HEK293 (cell line): ENCODE measurements around the gene FAT2.

Source experiments
- CTCF ChIA-PET: fragments of 350-600 bp; formaldehyde crosslinking; extraction: SDS; loops from one replicate; lab custom pipeline; 2021; ENCODE audit warnings: antibody characterized with exemption; lab: Yijun Ruan, JAX
- POLR2A ChIA-PET: fragments of 300-600 bp; formaldehyde crosslinking; extraction: SDS; loops from one replicate; lab custom pipeline; 2020; ENCODE audit warnings: antibody characterized with exemption, inconsistent platforms; lab: Yijun Ruan, JAX
- H3K27ac ChIP-seq: fragments of 200-500 bp; sonication (Bioruptor generic); 2 replicates; pipeline ENCODE4 v1.5.1; 2014; ENCODE audit warnings: low read depth, low read length, control low read depth, inconsistent platforms; ENCODE audit errors: extremely low read depth
- H3K36me3 ChIP-seq, 2 experiments: fragments of 200-500 bp in 1 of 2; sonication (Bioruptor generic) in 1 of 2; 1 replicate in 1 of 2; 2 replicates in 1 of 2; pipeline ENCODE4 v1.5.1; 2014 to 2017; ENCODE audit warnings: inconsistent platforms in 2 of 2, low read length in 2 of 2; ENCODE audit not compliant: control insufficient read depth in 2 of 2, insufficient read depth in 1 of 2
- H3K4me1 ChIP-seq: fragments of 200-500 bp; sonication (Bioruptor generic); 2 replicates; pipeline ENCODE4 v1.5.1; 2014; ENCODE audit warnings: mild to moderate bottlenecking, low read length, inconsistent platforms; ENCODE audit not compliant: control insufficient read depth, insufficient read depth
- H3K4me3 ChIP-seq: 2 replicates; pipeline ENCODE4 v1.5.1; 2011; ENCODE audit warnings: low read depth, mild to moderate bottlenecking, control low read depth, low read length, moderate library complexity
- H3K9me3 ChIP-seq: fragments of 200-500 bp; sonication (Bioruptor generic); 2 replicates; pipeline ENCODE4 v1.5.1; 2014; ENCODE audit warnings: low read depth, low read length, inconsistent platforms; ENCODE audit not compliant: control insufficient read depth, insufficient read depth
- FEZF1 ChIP-seq: fragments of 450-650 bp; formaldehyde crosslinking; IDR thresholded peaks from 2 replicates; pipeline ENCODE4 v1.5.1; 2016; ENCODE audit warnings: missing biosample characterization, missing genetic modification characterization
- SETDB1 ChIP-seq: IDR thresholded peaks from one replicate; pipeline ENCODE4 v1.6.1; 2017; ENCODE audit warnings: mild to moderate bottlenecking, low read length, moderate library complexity, mixed read lengths; ENCODE audit not compliant: insufficient read length
- ZEB2 ChIP-seq: fragments of 450-650 bp; formaldehyde crosslinking; IDR thresholded peaks from 2 replicates; pipeline ENCODE4 v1.5.1; 2016; ENCODE audit warnings: missing biosample characterization, missing genetic modification characterization
- ZNF112 ChIP-seq: fragments of 450-650 bp; formaldehyde crosslinking; IDR thresholded peaks from 2 replicates; pipeline ENCODE4 v1.5.0; 2017; ENCODE audit warnings: missing biosample characterization, missing genetic modification characterization
- ZNF140 ChIP-seq: fragments of 450-650 bp; formaldehyde crosslinking; IDR thresholded peaks from 2 replicates; pipeline ENCODE4 v1.5.1; 2016; ENCODE audit warnings: missing biosample characterization, missing genetic modification characterization
- ZNF426 ChIP-seq: fragments of 450-650 bp; formaldehyde crosslinking; IDR thresholded peaks from 2 replicates; pipeline ENCODE4 v1.5.1; 2017; ENCODE audit warnings: missing biosample characterization, missing genetic modification characterization, mild to moderate bottlenecking, inconsistent platforms, moderate library complexity
- ZNF549 ChIP-seq: fragments of 450-650 bp; IDR thresholded peaks from 2 replicates; pipeline ENCODE4 v1.5.1; 2018; ENCODE audit warnings: missing biosample characterization, missing genetic modification characterization, mild to moderate bottlenecking, inconsistent platforms, moderate library complexity
- ZNF654 ChIP-seq: fragments of 450-650 bp; formaldehyde crosslinking; IDR thresholded peaks from 2 replicates; pipeline ENCODE4 v1.5.1; 2016; ENCODE audit warnings: low read depth, missing biosample characterization, missing genetic modification characterization
- ZNF707 ChIP-seq: fragments of 450-650 bp; formaldehyde crosslinking; IDR thresholded peaks from 2 replicates; pipeline ENCODE4 v1.5.1; 2016; ENCODE audit warnings: missing biosample characterization, missing genetic modification characterization
- ZNF792 ChIP-seq: fragments of 450-650 bp; formaldehyde crosslinking; IDR thresholded peaks from 2 replicates; pipeline ENCODE4 v1.5.1; 2016; ENCODE audit warnings: missing biosample characterization, missing genetic modification characterization
- ZNF843 ChIP-seq: fragments of 450-650 bp; formaldehyde crosslinking; IDR thresholded peaks from 2 replicates; pipeline ENCODE4 v1.5.1; 2016; ENCODE audit warnings: missing biosample characterization, missing genetic modification characterization
- TF ChIP-seq, protein P1 (sequence below): fragments of 450-650 bp; formaldehyde crosslinking; conservative IDR thresholded peaks from 2 replicates; pipeline ENCODE4 v1.5.1; 2016; ENCODE audit warnings: low read depth, missing biosample characterization, missing genetic modification characterization
- TF ChIP-seq, protein P2 (sequence below): fragments of 450-650 bp; formaldehyde crosslinking; IDR thresholded peaks from 2 replicates; pipeline ENCODE4 v1.5.1; 2016; ENCODE audit warnings: missing biosample characterization, missing genetic modification characterization
- TF ChIP-seq, protein P3 (sequence below): fragments of 450-650 bp; formaldehyde crosslinking; IDR thresholded peaks from 2 replicates; pipeline ENCODE4 v1.5.1; 2016; ENCODE audit warnings: missing biosample characterization, missing genetic modification characterization
- TF ChIP-seq, protein P4 (sequence below): fragments of 450-650 bp; formaldehyde crosslinking; IDR thresholded peaks from 2 replicates; pipeline ENCODE4; 2016; ENCODE audit warnings: missing biosample characterization, missing genetic modification characterization

The FAT2 gene

DNA sequence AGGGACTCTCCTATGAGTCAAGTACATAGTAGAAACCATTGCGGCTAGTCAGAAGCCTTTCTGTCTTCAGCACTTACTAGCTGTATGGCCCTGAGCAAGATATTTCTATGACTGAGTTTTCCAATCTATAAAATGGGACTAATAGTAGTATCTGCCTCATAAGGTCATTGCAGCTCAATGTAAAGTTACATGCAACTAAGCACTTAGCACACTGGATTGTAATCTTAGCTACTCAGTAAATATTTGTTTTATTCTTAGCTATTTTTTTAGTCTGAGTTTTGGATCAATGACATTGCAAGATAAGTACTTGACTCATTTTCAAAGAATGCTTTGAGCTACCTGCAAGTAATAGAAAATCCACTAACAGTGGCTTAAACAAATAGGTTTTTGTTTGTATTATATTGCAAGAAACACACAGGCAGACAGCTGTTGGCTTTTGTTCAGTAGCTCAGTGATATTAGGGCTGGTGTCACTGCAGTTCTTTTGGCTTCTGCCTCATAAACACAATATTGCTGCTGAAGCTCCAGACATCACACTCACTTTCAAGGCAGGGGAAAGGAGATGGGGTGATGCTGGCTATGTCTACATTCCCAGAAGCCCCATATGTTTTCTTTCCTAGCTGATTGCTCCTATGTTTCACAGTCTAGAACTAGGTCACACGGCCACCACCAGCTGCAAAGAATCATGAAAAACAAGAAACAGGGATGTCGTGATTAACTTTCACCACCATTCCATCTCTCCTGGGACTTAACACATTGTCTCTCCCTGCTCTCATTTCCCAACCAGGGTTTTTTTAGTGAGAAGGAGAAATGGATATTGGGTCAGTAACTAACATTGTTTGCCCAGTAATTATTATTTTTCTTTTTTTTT is 26.9 kb upstream of the FAT2 start:
- Histone ChIP-seq H3K4me1 (no peaks in the 10 kb centered on the region), H3K36me3 (no peaks in the 10 kb centered on the region), H3K27ac (no peak overlapping the region), H3K9me3 (no peaks in the 10 kb centered on the region), H3K4me3 (no peak overlapping the region)
- TF ChIP-seq ZNF843 (tag by site-specific recombination) (no peak), ZNF707 (no peak), SETDB1 (peak; percentile 58)
- ChIA-PET CTCF (interaction anchor here (0.6 to 1.8 kb wide), 3 partner anchors 14 to 383 kb away, joined by 3 to 5 read pairs (median 5); no protein-coding TSS in a partner anchor), POLR2A (no interaction called here)

DNA sequence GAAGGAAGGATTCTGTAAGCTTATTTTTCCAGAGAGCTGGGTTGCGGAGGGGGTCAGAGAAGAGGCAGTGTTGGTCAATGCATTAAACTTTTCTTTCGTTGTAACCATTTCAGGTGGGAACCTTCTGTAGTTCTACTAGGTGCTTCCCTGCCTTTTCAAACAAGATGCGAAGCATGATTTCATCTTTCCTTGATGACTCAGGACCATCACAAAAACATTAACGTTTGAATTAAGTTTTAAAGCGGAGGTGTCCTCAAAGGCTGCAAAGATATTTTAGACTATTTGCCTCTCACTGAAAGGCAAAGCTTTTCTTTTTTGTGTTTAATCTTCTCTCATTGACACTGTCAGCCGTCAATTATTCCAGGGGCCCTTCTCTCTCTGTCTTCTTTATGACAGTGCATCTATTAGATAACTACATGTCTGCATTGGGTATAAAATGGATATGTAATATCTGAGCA is 26.3 kb upstream of the FAT2 start:
- no peaks in the 10 kb centered on the region for H3K4me1 ChIP-seq
- H3K27ac ChIP-seq, result no peak overlapping the region
- no peaks in the 10 kb centered on the region for H3K9me3 ChIP-seq
- ChIA-PET CTCF (interaction anchor here (0.6 to 0.7 kb wide), 3 partner anchors 14 to 382 kb away, joined by 3 to 5 read pairs (median 3); no protein-coding TSS in a partner anchor), POLR2A (interaction anchor here (0.8 kb wide), 1 partner anchor 16 kb away, joined by 3 read pairs; no protein-coding TSS in a partner anchor)
- no peak overlapping the region for H3K4me3 ChIP-seq
- TF ChIP-seq ZNF112, result no peak
- TF ChIP-seq, all 188 proteins: peak for 0
- H3K36me3 ChIP-seq, result no peaks in the 10 kb centered on the region

DNA sequence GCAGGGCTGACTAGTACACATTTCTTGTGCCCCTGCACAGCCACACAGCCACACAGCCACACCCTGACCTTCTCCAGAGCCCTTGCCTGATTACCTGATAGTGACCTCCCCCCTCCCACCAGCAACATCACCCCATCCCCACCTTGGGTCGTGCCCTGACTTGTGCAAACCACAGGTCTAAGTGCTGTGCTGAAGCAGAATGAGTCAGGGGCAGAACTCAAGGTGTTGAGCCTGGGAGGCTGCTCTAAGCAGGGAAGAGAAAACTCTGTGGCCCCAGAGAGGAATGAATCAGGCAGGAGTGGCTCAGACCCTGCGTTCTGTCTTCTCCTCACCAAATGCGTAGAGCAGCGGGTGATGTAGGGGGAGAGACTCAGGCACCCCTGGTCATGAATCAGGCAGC is 24.3 kb upstream of the FAT2 start:
- CTCF ChIA-PET, result interaction anchor here (0.6 to 2.2 kb wide), 2 partner anchors 16 to 43 kb away, joined by 3 to 5 read pairs; no protein-coding TSS in a partner anchor
- TF ChIP-seq ZEB2 (tag by site-specific recombination) (no peak), ZNF654 (no peak), ZNF140 (no peak), ZNF426 (tag by site-specific recombination) (no peak), ZNF549 (tag by site-specific recombination) (no peak), FEZF1 (no peak)
- TF ChIP-seq, protein P1, sequence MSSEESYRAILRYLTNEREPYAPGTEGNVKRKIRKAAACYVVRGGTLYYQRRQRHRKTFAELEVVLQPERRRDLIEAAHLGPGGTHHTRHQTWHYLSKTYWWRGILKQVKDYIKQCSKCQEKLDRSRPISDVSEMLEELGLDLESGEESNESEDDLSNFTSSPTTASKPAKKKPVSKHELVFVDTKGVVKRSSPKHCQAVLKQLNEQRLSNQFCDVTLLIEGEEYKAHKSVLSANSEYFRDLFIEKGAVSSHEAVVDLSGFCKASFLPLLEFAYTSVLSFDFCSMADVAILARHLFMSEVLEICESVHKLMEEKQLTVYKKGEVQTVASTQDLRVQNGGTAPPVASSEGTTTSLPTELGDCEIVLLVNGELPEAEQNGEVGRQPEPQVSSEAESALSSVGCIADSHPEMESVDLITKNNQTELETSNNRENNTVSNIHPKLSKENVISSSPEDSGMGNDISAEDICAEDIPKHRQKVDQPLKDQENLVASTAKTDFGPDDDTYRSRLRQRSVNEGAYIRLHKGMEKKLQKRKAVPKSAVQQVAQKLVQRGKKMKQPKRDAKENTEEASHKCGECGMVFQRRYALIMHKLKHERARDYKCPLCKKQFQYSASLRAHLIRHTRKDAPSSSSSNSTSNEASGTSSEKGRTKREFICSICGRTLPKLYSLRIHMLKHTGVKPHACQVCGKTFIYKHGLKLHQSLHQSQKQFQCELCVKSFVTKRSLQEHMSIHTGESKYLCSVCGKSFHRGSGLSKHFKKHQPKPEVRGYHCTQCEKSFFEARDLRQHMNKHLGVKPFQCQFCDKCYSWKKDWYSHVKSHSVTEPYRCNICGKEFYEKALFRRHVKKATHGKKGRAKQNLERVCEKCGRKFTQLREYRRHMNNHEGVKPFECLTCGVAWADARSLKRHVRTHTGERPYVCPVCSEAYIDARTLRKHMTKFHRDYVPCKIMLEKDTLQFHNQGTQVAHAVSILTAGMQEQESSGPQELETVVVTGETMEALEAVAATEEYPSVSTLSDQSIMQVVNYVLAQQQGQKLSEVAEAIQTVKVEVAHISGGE, result no peak
- H3K4me3 ChIP-seq, result no peak overlapping the region
- no peaks in the 10 kb centered on the region for H3K4me1 ChIP-seq
- H3K27ac ChIP-seq, result no peak overlapping the region
- H3K36me3 ChIP-seq, result no peaks in the 10 kb centered on the region
- POLR2A ChIA-PET, result no interaction called here
- no peaks in the 10 kb centered on the region for H3K9me3 ChIP-seq

DNA sequence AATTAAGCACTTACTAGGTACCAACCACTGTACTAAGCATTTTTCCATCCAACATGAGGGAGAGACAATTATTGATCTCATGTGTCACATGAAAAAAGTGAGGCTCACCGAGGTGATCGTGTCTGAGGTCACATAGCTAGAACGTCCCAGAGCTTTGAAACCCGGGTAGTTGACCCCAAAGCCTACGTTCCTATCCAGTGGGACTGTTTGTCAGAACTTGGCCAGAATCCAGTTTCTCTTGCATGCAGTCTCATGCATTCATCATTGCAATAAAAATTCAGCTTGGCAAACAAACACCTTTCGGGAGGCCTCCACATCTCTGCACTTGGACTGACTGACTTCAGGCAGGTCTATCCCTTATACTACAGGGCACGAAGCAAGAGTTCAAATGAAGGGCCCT is 23.4 kb upstream of the FAT2 start:
- POLR2A ChIA-PET, result interaction anchor here (1.0 kb wide), 1 partner anchor 72 kb away, joined by 3 read pairs; the partner anchor contains the start of gene SPARC
- CTCF ChIA-PET, result interaction anchor here (1.5 to 2.2 kb wide), 2 partner anchors 36 to 44 kb away, joined by 3 to 5 read pairs; no protein-coding TSS in a partner anchor
- TF ChIP-seq, protein P2, sequence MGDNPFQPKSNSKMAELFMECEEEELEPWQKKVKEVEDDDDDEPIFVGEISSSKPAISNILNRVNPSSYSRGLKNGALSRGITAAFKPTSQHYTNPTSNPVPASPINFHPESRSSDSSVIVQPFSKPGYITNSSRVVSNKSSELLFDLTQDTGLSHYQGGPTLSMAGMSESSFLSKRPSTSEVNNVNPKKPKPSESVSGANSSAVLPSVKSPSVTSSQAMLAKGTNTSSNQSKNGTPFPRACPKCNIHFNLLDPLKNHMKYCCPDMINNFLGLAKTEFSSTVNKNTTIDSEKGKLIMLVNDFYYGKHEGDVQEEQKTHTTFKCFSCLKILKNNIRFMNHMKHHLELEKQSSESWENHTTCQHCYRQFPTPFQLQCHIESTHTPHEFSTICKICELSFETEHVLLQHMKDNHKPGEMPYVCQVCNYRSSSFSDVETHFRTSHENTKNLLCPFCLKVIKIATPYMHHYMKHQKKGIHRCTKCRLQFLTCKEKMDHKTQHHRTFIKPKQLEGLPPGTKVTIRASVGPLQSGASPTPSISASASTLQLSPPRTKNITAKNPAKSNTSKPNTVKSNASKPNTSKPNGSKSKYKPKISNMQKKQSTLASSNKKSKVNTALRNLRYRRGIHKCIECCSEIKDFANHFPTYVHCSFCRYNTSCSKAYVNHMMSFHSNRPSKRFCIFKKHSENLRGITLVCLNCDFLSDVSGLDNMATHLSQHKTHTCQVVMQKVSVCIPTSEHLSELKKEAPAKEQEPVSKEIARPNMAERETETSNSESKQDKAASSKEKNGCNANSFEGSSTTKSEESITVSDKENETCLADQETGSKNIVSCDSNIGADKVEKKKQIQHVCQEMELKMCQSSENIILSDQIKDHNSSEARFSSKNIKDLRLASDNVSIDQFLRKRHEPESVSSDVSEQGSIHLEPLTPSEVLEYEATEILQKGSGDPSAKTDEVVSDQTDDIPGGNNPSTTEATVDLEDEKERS (tag by site-specific recombination), result no peak
- TF ChIP-seq ZNF792 (tag by site-specific recombination), result no peak
- TF ChIP-seq, protein P3, sequence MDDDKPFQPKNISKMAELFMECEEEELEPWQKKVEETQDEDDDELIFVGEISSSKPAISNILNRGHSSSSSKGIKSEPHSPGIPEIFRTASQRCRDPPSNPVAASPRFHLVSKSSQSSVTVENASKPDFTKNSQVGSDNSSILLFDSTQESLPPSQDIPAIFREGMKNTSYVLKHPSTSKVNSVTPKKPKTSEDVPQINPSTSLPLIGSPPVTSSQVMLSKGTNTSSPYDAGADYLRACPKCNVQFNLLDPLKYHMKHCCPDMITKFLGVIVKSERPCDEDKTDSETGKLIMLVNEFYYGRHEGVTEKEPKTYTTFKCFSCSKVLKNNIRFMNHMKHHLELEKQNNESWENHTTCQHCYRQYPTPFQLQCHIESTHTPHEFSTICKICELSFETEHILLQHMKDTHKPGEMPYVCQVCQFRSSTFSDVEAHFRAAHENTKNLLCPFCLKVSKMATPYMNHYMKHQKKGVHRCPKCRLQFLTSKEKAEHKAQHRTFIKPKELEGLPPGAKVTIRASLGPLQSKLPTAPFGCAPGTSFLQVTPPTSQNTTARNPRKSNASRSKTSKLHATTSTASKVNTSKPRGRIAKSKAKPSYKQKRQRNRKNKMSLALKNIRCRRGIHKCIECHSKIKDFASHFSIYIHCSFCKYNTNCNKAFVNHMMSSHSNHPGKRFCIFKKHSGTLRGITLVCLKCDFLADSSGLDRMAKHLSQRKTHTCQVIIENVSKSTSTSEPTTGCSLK (tag by site-specific recombination), result no peak
- TF ChIP-seq, protein P4, sequence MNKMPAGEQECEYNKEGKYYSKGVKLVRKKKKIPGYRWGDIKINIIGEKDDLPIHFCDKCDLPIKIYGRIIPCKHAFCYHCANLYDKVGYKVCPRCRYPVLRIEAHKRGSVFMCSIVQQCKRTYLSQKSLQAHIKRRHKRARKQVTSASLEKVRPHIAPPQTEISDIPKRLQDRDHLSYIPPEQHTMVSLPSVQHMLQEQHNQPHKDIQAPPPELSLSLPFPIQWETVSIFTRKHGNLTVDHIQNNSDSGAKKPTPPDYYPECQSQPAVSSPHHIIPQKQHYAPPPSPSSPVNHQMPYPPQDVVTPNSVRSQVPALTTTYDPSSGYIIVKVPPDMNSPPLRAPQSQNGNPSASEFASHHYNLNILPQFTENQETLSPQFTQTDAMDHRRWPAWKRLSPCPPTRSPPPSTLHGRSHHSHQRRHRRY (tag by site-specific recombination), result no peak

More for the DNA sequence above, 23.4 kb upstream of the FAT2 start:
- Histone ChIP-seq H3K27ac (no peak overlapping the region), H3K4me1 (no peaks in the 10 kb centered on the region), H3K36me3 (no peaks in the 10 kb centered on the region), H3K4me3 (no peak overlapping the region), H3K9me3 (no peaks in the 10 kb centered on the region)
